Osteocyte (in vitro differentiated cells): ENCODE data around the gene PRKG1. TPM values are rescaled to one million over a fixed set of nuclear protein-coding genes. Genes with fewer than 3 reads are reported as not detected.

ENCODE experiments used
- DNase-seq: peaks from one replicate; pipeline ENCODE4 v3.0.0; 2021; ENCODE audit warnings: mixed read lengths; ENCODE audit not compliant: unreplicated experiment; ENCODE audit errors: extremely low spot score
- H3K27ac Mint-ChIP-seq: one replicate; pipeline ENCODE4 v1.8.0; 2021; ENCODE audit warnings: mild to moderate bottlenecking, mixed read lengths; ENCODE audit not compliant: unreplicated experiment
- H3K27me3 Mint-ChIP-seq: one replicate; pipeline ENCODE4 v1.8.0; 2021; ENCODE audit warnings: mixed read lengths; ENCODE audit not compliant: unreplicated experiment
- H3K36me3 Mint-ChIP-seq: one replicate; pipeline ENCODE4 v1.8.0; 2021; ENCODE audit warnings: mixed read lengths; ENCODE audit not compliant: unreplicated experiment
- H3K4me1 Mint-ChIP-seq: one replicate; pipeline ENCODE4 v1.8.0; 2021; ENCODE audit warnings: mixed read lengths; ENCODE audit not compliant: unreplicated experiment
- H3K4me3 Mint-ChIP-seq: one replicate; pipeline ENCODE4 v1.8.0; 2021; ENCODE audit warnings: mild to moderate bottlenecking, moderate library complexity, mixed read lengths; ENCODE audit not compliant: unreplicated experiment
- H3K9me3 Mint-ChIP-seq: one replicate; pipeline ENCODE4 v1.8.0; 2021; ENCODE audit warnings: mixed read lengths; ENCODE audit not compliant: unreplicated experiment
- CTCF ChIP-seq: fragments of 200-600 bp; sonication (generic); IDR thresholded peaks from 2 replicates; pipeline ENCODE4 v1.5.0; 2021; ENCODE audit warnings: antibody characterized with exemption, mild to moderate bottlenecking, moderate library complexity
- total RNA-seq: library from RNA; stranded (reverse); gene quantifications from 2 replicates; pipeline ENCODE4 v1.2.1, GENCODE V29; 2021

Gene PRKG1
- total RNA-seq, 1 donor from 2014 or later = 10.8 TPM

- Mint-ChIP-seq H3K27me3 (no peaks in the 10 kb centered on the region), H3K27ac (no peak overlapping the region), H3K9me3 (no peaks in the 10 kb centered on the region), H3K36me3 (no peaks in the 10 kb centered on the region), H3K4me1 (no peaks in the 10 kb centered on the region), H3K4me3 (no peak overlapping the region)
- TF ChIP-seq CTCF = no peak
- no peak for DNase-seq
Observed at GRCh38 chr10:51097546-51097945, 23.3 kb downstream of the PRKG1 start.

DNA sequence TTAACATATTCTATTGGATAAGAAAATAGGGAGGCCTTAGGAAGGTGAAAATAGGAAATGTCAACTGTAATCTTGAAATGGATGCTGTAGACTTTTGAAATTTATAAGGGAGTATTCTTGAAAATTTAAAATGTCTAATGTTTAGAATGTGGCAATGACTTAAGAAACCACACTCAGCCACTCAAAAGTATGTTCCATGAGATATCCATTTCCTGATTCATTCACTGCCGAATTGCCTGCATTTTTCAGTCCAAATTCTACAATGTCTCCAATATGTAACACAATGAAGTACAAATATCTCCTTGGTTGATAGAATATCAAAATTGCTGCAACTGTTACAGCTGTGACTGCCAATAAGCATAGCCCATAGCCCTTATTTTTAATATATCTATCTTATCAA, 25.9 kb downstream of the PRKG1 start:
- no peaks in the 10 kb centered on the region for H3K9me3 Mint-ChIP-seq
- H3K4me1 Mint-ChIP-seq = no peaks in the 10 kb centered on the region
- no peak for DNase-seq
- no peak for TF ChIP-seq CTCF
- H3K36me3 Mint-ChIP-seq = no peaks in the 10 kb centered on the region
- no peaks in the 10 kb centered on the region for H3K27me3 Mint-ChIP-seq
- no peak overlapping the region for H3K4me3 Mint-ChIP-seq
- no peak overlapping the region for H3K27ac Mint-ChIP-seq

- H3K27ac Mint-ChIP-seq = no peak overlapping the region
- H3K36me3 Mint-ChIP-seq = no peaks in the 10 kb centered on the region
- DNase-seq = no peak
- no peaks in the 10 kb centered on the region for H3K9me3 Mint-ChIP-seq
- peaks cover 5% of the 10 kb centered on the region for H3K4me1 Mint-ChIP-seq
- TF ChIP-seq CTCF = no peak
- H3K4me3 Mint-ChIP-seq = no peak overlapping the region
- no peaks in the 10 kb centered on the region for H3K27me3 Mint-ChIP-seq
Observed at GRCh38 chr10:51103554-51104217, 29.4 kb downstream of the PRKG1 start.

- no peak for TF ChIP-seq CTCF
- Mint-ChIP-seq H3K27ac (no peak overlapping the region), H3K4me3 (no peak overlapping the region), H3K36me3 (no peaks in the 10 kb centered on the region), H3K27me3 (no peaks in the 10 kb centered on the region), H3K4me1 (peaks cover 24% of the 10 kb centered on the region), H3K9me3 (no peaks in the 10 kb centered on the region)
- DNase-seq = no peak
Observed at GRCh38 chr10:51106311-51106945, 32.1 kb downstream of the PRKG1 start.

DNA sequence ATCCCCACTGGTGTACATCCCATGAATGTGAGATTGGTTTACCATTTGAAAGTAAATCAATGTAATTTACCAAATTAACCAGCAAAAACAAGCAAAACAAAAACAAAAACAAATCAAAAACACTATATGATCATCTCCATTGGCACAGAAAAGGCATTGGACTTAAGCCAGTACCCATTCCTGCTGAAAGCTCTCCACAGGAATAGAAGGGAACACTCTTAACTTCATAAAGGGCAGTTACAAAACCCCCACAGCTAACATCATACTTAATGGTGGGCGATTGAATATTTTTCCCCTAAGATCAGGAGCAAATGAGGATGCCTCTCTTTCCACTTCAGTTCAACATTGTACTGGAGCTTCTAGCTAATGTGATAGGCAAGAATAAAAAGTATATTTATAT, 34.1 kb downstream of the PRKG1 start:
- Mint-ChIP-seq H3K9me3 (no peaks in the 10 kb centered on the region), H3K27me3 (no peaks in the 10 kb centered on the region), H3K27ac (no peak overlapping the region), H3K36me3 (no peaks in the 10 kb centered on the region), H3K4me1 (peaks cover 24% of the 10 kb centered on the region), H3K4me3 (no peak overlapping the region)
- no peak for DNase-seq
- TF ChIP-seq CTCF = no peak
